Gastroesophageal sphincter (tissue), 3 donors: ENCODE measurements around the gene AMZ2.

Experiments
- EP300 ChIP-seq: sonication (generic); formaldehyde crosslinking; IDR thresholded peaks from one replicate; pipeline ENCODE4 v1.6.1; 2017; ENCODE audit warnings: antibody characterized with exemption, mild to moderate bottlenecking
- POLR2A ChIP-seq, 2 donors: fragments of 450-650 bp; IDR thresholded peaks; one replicate each; pipeline ENCODE4 v1.6.1; 2017; ENCODE audit warnings: antibody characterized with exemption in 2 of 2, mild to moderate bottlenecking in 2 of 2, moderate library complexity in 1 of 2
- TF ChIP-seq, protein P1 (sequence below), 4 experiments: fragments of 200-600 bp in 2 of 4; fragments of 450-650 bp in 2 of 4; sonication (generic) in 1 of 4; IDR thresholded peaks; one replicate each; pipeline ENCODE4 v1.5.1; 2017 to 2019; ENCODE audit warnings: antibody characterized with exemption in 4 of 4, mild to moderate bottlenecking in 2 of 4, moderate library complexity in 2 of 4

DNA sequence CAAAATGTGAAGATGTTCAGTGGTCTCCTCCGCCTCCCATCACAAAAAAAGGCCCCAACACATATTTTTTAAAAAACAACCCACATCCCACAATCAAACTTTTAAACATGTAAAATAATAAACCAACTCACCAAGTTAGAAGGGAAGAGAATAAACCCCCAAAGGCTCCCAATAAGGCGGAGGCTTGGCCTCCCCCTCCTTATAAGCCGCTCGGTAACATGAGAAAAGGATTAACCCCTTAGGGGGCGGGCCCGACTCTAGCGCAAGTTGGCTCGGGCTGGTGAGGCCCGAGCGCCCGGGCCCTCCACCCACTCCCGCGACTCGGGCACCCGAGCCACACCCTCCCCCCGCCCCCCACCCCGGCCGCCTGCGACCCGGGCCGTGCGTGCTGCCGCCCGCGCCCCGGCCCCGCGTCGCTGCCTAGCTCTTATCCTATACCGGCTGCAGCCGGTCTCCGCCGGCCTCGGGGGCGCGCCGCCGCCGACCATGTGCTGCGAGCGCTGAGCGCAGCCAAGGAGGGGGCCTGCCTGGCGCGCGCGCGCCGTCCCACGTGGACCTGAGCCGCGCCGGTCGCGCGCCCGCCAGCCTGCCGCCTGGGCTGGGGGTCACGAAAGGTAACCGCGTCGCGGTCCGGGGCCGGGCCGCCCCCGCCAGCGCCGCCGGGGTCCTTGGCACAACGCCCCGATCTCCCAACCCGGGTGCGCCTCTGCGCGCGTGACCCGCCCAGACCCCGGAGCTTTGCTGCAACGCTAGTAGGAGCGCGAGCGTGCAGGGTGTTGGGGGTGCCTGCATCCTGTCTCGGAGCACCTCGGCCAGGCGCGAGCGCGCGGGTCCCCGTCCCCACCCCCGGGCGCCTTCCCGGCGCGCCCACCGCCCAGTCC, 43.4 kb downstream of the AMZ2 start, which contains the start of the genes ARSG and SLC16A6:
- TF ChIP-seq POLR2A (IDR thresholded peaks at IDR 0.05) (no peak), EP300 (no peak)
- TF ChIP-seq, protein P1, sequence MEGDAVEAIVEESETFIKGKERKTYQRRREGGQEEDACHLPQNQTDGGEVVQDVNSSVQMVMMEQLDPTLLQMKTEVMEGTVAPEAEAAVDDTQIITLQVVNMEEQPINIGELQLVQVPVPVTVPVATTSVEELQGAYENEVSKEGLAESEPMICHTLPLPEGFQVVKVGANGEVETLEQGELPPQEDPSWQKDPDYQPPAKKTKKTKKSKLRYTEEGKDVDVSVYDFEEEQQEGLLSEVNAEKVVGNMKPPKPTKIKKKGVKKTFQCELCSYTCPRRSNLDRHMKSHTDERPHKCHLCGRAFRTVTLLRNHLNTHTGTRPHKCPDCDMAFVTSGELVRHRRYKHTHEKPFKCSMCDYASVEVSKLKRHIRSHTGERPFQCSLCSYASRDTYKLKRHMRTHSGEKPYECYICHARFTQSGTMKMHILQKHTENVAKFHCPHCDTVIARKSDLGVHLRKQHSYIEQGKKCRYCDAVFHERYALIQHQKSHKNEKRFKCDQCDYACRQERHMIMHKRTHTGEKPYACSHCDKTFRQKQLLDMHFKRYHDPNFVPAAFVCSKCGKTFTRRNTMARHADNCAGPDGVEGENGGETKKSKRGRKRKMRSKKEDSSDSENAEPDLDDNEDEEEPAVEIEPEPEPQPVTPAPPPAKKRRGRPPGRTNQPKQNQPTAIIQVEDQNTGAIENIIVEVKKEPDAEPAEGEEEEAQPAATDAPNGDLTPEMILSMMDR (IDR thresholded peaks at IDR 0.05), result no peak
